GM19099 (cell line): ENCODE results near the gene ANXA9.
A peak's percentile ranks its signal among the peaks of the same experiment; 100 is the strongest.

Source experiments
- POLR2A ChIP-seq: IDR thresholded peaks from 3 replicates; pipeline ENCODE4 v1.6.1; 2011; ENCODE audit warnings: low read depth; ENCODE audit not compliant: insufficient read length; ENCODE audit errors: extremely low read depth

ANXA9 gene

GRCh38 chr1:150971583-150972416 is 10.3 kb upstream of the ANXA9 start:
- no peak for TF ChIP-seq POLR2A

- TF ChIP-seq POLR2A: no peak
These were observed 9.6 kb upstream of the ANXA9 start for GRCh38 chr1:150972417-150972940.

- TF ChIP-seq POLR2A: no peak
These were observed 8.7 kb upstream of the ANXA9 start for GRCh38 chr1:150973258-150973835.

GRCh38 chr1:150973836-150974579 is 8.1 kb upstream of the ANXA9 start:
- TF ChIP-seq POLR2A: no peak

GRCh38 chr1:150974580-150975478 is 7.3 kb upstream of the ANXA9 start, which contains the start of gene CERS2:
Gene CERS2, minus strand, starts transcription at chr1:150974835. Its CDS starts 5,745 bp downstream, at chr1:150969090.
- TF ChIP-seq POLR2A: peak; percentile 65

- TF ChIP-seq POLR2A: no peak
These were observed 5.7 kb upstream of the ANXA9 start for GRCh38 chr1:150976401-150976821.

GRCh38 chr1:150976879-150977694 is 5.0 kb upstream of the ANXA9 start:
- TF ChIP-seq POLR2A: no peak

- no peak for TF ChIP-seq POLR2A
These were observed 2.7 kb upstream of the ANXA9 start for GRCh38 chr1:150979092-150980056.

GRCh38 chr1:150981177-150981804 is 801 bp upstream of the ANXA9 start:
- TF ChIP-seq POLR2A: no peak

GRCh38 chr1:150985179-150985825 is 3.2 kb downstream of the ANXA9 start:
- no peak for TF ChIP-seq POLR2A

GRCh38 chr1:150987924-150988323 is 5.8 kb downstream of the ANXA9 start:
- no peak for TF ChIP-seq POLR2A
